Motor neuron (in vitro differentiated cells): ENCODE measurements around the gene APBB3. TPM values are rescaled to one million over a fixed set of nuclear protein-coding genes. Genes with fewer than 3 reads are reported as not detected.

Experiments
- ATAC-seq, 8 experiments: fragments of 200-7000 bp; cut with Tn5 transposase; replicated peaks in 6 of 8; 2 replicates each; pipeline ENCODE4 v1.8.0; 2021; ENCODE audit warnings: mild to moderate bottlenecking in 8 of 8, moderate library complexity in 8 of 8
- H3K27ac ChIP-seq, 2 donors: fragments of 250-450 bp; sonication (Bioruptor Pico); 2 replicates each; pipeline ENCODE4 v1.9.0; 2021; ENCODE audit warnings: antibody characterized with exemption in 2 of 2, mild to moderate bottlenecking in 2 of 2, moderate library complexity in 1 of 2
- H3K4me1 ChIP-seq, 2 donors: fragments of 250-450 bp; sonication (Bioruptor Pico); replicated peaks in 1 of 2; 2 replicates each; pipeline ENCODE4 v1.6.1; 2021; ENCODE audit warnings: antibody characterized with exemption in 2 of 2, mild to moderate bottlenecking in 2 of 2, moderate library complexity in 1 of 2
- H3K4me3 ChIP-seq, 5 donors: fragments of 250-450 bp; sonication (Bioruptor Pico); 2 replicates each; pipeline ENCODE4 v1.9.0; 2021; ENCODE audit warnings: antibody characterized with exemption in 5 of 5, mild to moderate bottlenecking in 5 of 5, moderate library complexity in 4 of 5
- WGBS, 10 experiments: fragments of 450-650 bp; shearing (Covaris generic); methylation state at CpG; one replicate each; pipeline ENCODE4 v1.0.0; 2022; 5-methylcytosine and 5-hydroxymethylcytosine counted together
- in situ Hi-C, 9 experiments: fragments of 400-800 bp; cut with MboI; loops; one replicate each; pipeline ENCODE4 v1.15.0; 2021; ENCODE audit warnings: low sequenced_read_pairs in 9 of 9, low pct_unique_long_range_greater_than_20kb in 2 of 9; ENCODE audit not compliant: unreplicated experiment in 9 of 9
- total RNA-seq, 8 experiments: library from RNA; unstranded; fragments of 300-600 nt; gene quantifications; 2 replicates each; pipeline versions ENCODE4 v1.2.3 to v1.2.4, GENCODE V29; 2022

Gene APBB3
- total RNA-seq, 8 experiments from 2014 or later: 15.7 to 81.1 (median 33.9) TPM

GRCh38 chr5:140571105-140571504, 6.7 kb upstream of the APBB3 start:
- Histone ChIP-seq H3K4me3 (no peak overlapping the region), H3K4me1 (no peaks in the 10 kb centered on the region), H3K27ac (no peak overlapping the region)
- 20 to 100% (median 81%) methylated on average over 1 to 5 of the region's 5 CpGs; no CpG with 5 or more reads in 5 of the 10 experiments for WGBS, 10 experiments
- ATAC-seq: peak in 1 of 8 experiments; percentile 38
- in situ Hi-C loops: loop anchor here in 4 of 9 experiments (10.0 to 25.0 kb wide), 3 partner anchors 64 to 116 kb away; partner anchors contain the start of genes DND1 (in 2 of the 4), WDR55 (in 2 of the 4), CD14 (in 1 of the 4) and HARS1 (in 1 of the 4)

- Histone ChIP-seq H3K4me3 (no peak overlapping the region), H3K27ac (no peak overlapping the region), H3K4me1 (peaks cover 4 to 5% of the 10 kb centered on the region in 2 donors)
- in situ Hi-C loops: loop anchor here in 4 of 9 experiments (10.0 to 25.0 kb wide), 3 partner anchors 64 to 117 kb away; partner anchors contain the start of genes DND1 (in 2 of the 4), WDR55 (in 2 of the 4), CD14 (in 1 of the 4) and HARS1 (in 1 of the 4)
- 83 to 100% (median 100%) methylated on average over 1 of the region's 1 CpG; no CpG with 5 or more reads in 4 of the 10 experiments for WGBS, 10 experiments
- ATAC-seq: no peak
These were observed 6.1 kb upstream of the APBB3 start for GRCh38 chr5:140570488-140570887.

- H3K27ac ChIP-seq: no peak overlapping the region
These were observed 5.7 kb upstream of the APBB3 start for GRCh38 chr5:140570058-140570457.

GRCh38 chr5:140569197-140569596, 4.8 kb upstream of the APBB3 start:
- Histone ChIP-seq H3K27ac (no peak overlapping the region), H3K4me3 (no peak overlapping the region), H3K4me1 (peaks cover 7 to 8% of the 10 kb centered on the region in 2 donors)
- 57 to 96% (median 85%) methylated on average over 1 to 4 of the region's 4 CpGs; no CpG with 5 or more reads in 3 of the 10 experiments for WGBS, 10 experiments
- in situ Hi-C loops: loop anchor here in 3 of 9 experiments (25.0 kb wide), 2 partner anchors 93 to 118 kb away; partner anchors contain the start of genes DND1 (in 2 of the 3), WDR55 (in 2 of the 3), HARS1 (in 1 of the 3) and HARS2 (in 1 of the 3)
- no peak for ATAC-seq

More at GRCh38 chr5:140570058-140570457, 5.7 kb upstream of the APBB3 start:
- peaks cover 7 to 8% of the 10 kb centered on the region in 2 donors for H3K4me1 ChIP-seq
- H3K4me3 ChIP-seq: no peak overlapping the region
- in situ Hi-C loops: loop anchor here in 4 of 9 experiments (10.0 to 25.0 kb wide), 3 partner anchors 65 to 117 kb away; partner anchors contain the start of genes DND1 (in 2 of the 4), WDR55 (in 2 of the 4), CD14 (in 1 of the 4) and HARS1 (in 1 of the 4)
- 0 to 92% (median 83%) methylated on average over 1 to 2 of the region's 4 CpGs; no CpG with 5 or more reads in 5 of the 10 experiments for WGBS, 10 experiments
- ATAC-seq: no peak

- H3K4me1 ChIP-seq: peaks cover 9 to 10% of the 10 kb centered on the region in 2 donors
- H3K27ac ChIP-seq: no peak overlapping the region
- no peak for ATAC-seq
- in situ Hi-C loops: loop anchor here in 3 of 9 experiments (25.0 kb wide), 2 partner anchors 94 to 119 kb away; partner anchors contain the start of genes DND1 (in 2 of the 3), WDR55 (in 2 of the 3), HARS1 (in 1 of the 3) and HARS2 (in 1 of the 3)
- 60 to 100% methylated on average over 1 to 2 of the region's 2 CpGs; no CpG with 5 or more reads in 8 of the 10 experiments for WGBS, 10 experiments
- H3K4me3 ChIP-seq: no peak overlapping the region
These were observed 4.2 kb upstream of the APBB3 start for GRCh38 chr5:140568443-140569063.

- in situ Hi-C loops: loop anchor here in 3 of 9 experiments (25.0 kb wide), 2 partner anchors 94 to 119 kb away; partner anchors contain the start of genes DND1 (in 2 of the 3), WDR55 (in 2 of the 3), HARS1 (in 1 of the 3) and HARS2 (in 1 of the 3)
- H3K27ac ChIP-seq: no peak overlapping the region
- WGBS, 10 experiments: 86 to 97% methylated on average over 5 to 9 of the region's 13 CpGs; no CpG with 5 or more reads in 8 of the 10 experiments
- H3K4me3 ChIP-seq: no peak overlapping the region
- no peak for ATAC-seq
- peaks cover 16 to 17% of the 10 kb centered on the region in 2 donors for H3K4me1 ChIP-seq
These were observed 3.5 kb upstream of the APBB3 start for GRCh38 chr5:140567871-140568270.

- H3K4me1 ChIP-seq: peaks cover 18 to 22% of the 10 kb centered on the region in 2 donors
- in situ Hi-C loops: loop anchor here in 3 of 9 experiments (25.0 kb wide), 2 partner anchors 95 to 120 kb away; partner anchors contain the start of genes DND1 (in 2 of the 3), WDR55 (in 2 of the 3), HARS1 (in 1 of the 3) and HARS2 (in 1 of the 3)
- ATAC-seq: no peak
- WGBS, 10 experiments: 86 to 100% (median 100%) methylated on average over 1 to 10 of the region's 22 CpGs; no CpG with 5 or more reads in 3 of the 10 experiments
- H3K27ac ChIP-seq: no peak overlapping the region
- no peak overlapping the region for H3K4me3 ChIP-seq
These were observed 2.9 kb upstream of the APBB3 start for GRCh38 chr5:140567136-140567818.

- WGBS, 10 experiments: 90 to 100% (median 96%) methylated on average over 2 to 5 of the region's 5 CpGs; no CpG with 5 or more reads in 4 of the 10 experiments
- no peak overlapping the region for H3K27ac ChIP-seq
- no peak for ATAC-seq
- in situ Hi-C loops: loop anchor here in 3 of 9 experiments (25.0 kb wide), 2 partner anchors 96 to 121 kb away; partner anchors contain the start of genes DND1 (in 2 of the 3), WDR55 (in 2 of the 3), HARS1 (in 1 of the 3) and HARS2 (in 1 of the 3)
- peaks cover 18 to 22% of the 10 kb centered on the region in 2 donors for H3K4me1 ChIP-seq
- H3K4me3 ChIP-seq: no peak overlapping the region
These were observed 2.3 kb upstream of the APBB3 start for GRCh38 chr5:140566665-140567064.

GRCh38 chr5:140565780-140566095, 1.3 kb upstream of the APBB3 start:
- 11 to 92% (median 73%) methylated on average over 1 to 4 of the region's 4 CpGs; no CpG with 5 or more reads in 3 of the 10 experiments for WGBS, 10 experiments
- in situ Hi-C loops: loop anchor here in 3 of 9 experiments (25.0 kb wide), 2 partner anchors 97 to 122 kb away; partner anchors contain the start of genes DND1 (in 2 of the 3), WDR55 (in 2 of the 3), HARS1 (in 1 of the 3) and HARS2 (in 1 of the 3)
- ATAC-seq: peak in 2 of 8 experiments; percentile 2 to 5
- no peak overlapping the region for H3K27ac ChIP-seq
- H3K4me1 ChIP-seq: peaks cover 18 to 22% of the 10 kb centered on the region in 2 donors
- peak overlapping the region in 4 of 5 donors; percentile 73 to 88 (median 77) for H3K4me3 ChIP-seq

GRCh38 chr5:140565024-140565779, 804 bp upstream of the APBB3 start:
- in situ Hi-C loops: loop anchor here in 3 of 9 experiments (25.0 kb wide), 2 partner anchors 97 to 122 kb away; partner anchors contain the start of genes DND1 (in 2 of the 3), WDR55 (in 2 of the 3), HARS1 (in 1 of the 3) and HARS2 (in 1 of the 3)
- peak in 2 of 8 experiments; percentile 0 to 1 for ATAC-seq
- Histone ChIP-seq H3K27ac (peak overlapping the region; percentile 67 to 95), H3K4me1 (peaks cover 18 to 22% of the 10 kb centered on the region in 2 donors), H3K4me3 (peak overlapping the region; percentile 73 to 92 (median 79))
- WGBS, 10 experiments: 0 to 11% (median 3%) methylated on average over 1 to 11 of the region's 13 CpGs; no CpG with 5 or more reads in 1 of the 10 experiments

GRCh38 chr5:140563596-140563995, 802 bp downstream of the APBB3 start:
- peak overlapping the region; percentile 73 to 92 (median 79) for H3K4me3 ChIP-seq
- 0 to 100% (median 81%) methylated on average over 1 to 8 of the region's 8 CpGs; no CpG with 5 or more reads in 1 of the 10 experiments for whole genome bisulfite sequencing, 10 experiments
- H3K27ac ChIP-seq: peak overlapping the region; percentile 95 to 96
- no peak for ATAC-seq
- in situ Hi-C loops: loop anchor here in 3 of 9 experiments (25.0 kb wide), 2 partner anchors 99 to 124 kb away; partner anchors contain the start of genes DND1 (in 2 of the 3), WDR55 (in 2 of the 3), HARS1 (in 1 of the 3) and HARS2 (in 1 of the 3)
- peaks cover 18 to 22% of the 10 kb centered on the region in 2 donors for H3K4me1 ChIP-seq
